Naive thymus-derived CD8-positive, alpha-beta T cell (primary cell): ENCODE results near the gene DPPA3. TPM values are rescaled to one million over a fixed set of nuclear protein-coding genes. Genes with fewer than 3 reads are reported as not detected.
"Not testable (repeated sequence)": the region's sequence is repeated elsewhere in the genome, so short reads cannot be mapped to it uniquely, and the experiment has no call there.

ENCODE experiments used
- ATAC-seq, 2 donors: fragments of 150-1000 bp; cut with Tn5 transposase in 1 of 2; sonication (Bioruptor Pico), chemical (Tn5 transposase) in 1 of 2; 1 replicate in 1 of 2; 2 replicates in 1 of 2; pipeline ENCODE4 v1.10.0; 2021; ENCODE audit warnings: mild to moderate bottlenecking in 2 of 2, moderate library complexity in 2 of 2
- POLR2A ChIA-PET: fragments of 350-600 bp; sonication (Branson Sonifier 250); formaldehyde crosslinking; loops from one replicate; lab custom pipeline; 2021; ENCODE audit warnings: antibody characterized with exemption; lab: Charles Lee
- DNase-seq, 10 donors: peaks; one replicate each; pipeline versions ENCODE4 v3.0.0 to v3.0.0-alpha.2; 2020 to 2022
- H3K27ac Mint-ChIP-seq, 10 donors: one replicate each; pipeline ENCODE4 v1.8.0; 2020 to 2022; ENCODE audit warnings: mild to moderate bottlenecking in 10 of 10, mixed read lengths in 10 of 10, moderate library complexity in 4 of 10, inconsistent platforms in 1 of 10
- H3K27me3 Mint-ChIP-seq, 5 donors: one replicate each; pipeline ENCODE4 v1.8.0; 2021 to 2022; ENCODE audit warnings: mixed read lengths in 5 of 5
- H3K36me3 Mint-ChIP-seq, 3 donors: one replicate each; pipeline ENCODE4 v1.8.0; 2020 to 2022; ENCODE audit warnings: mixed read lengths in 3 of 3, mild to moderate bottlenecking in 2 of 3, inconsistent platforms in 1 of 3
- H3K4me1 Mint-ChIP-seq, 4 donors: one replicate each; pipeline ENCODE4 v1.8.0; 2021 to 2022; ENCODE audit warnings: mixed read lengths in 4 of 4
- H3K4me3 Mint-ChIP-seq, 10 donors: one replicate each; pipeline ENCODE4 v1.8.0; 2020 to 2022; ENCODE audit warnings: mild to moderate bottlenecking in 10 of 10, mixed read lengths in 10 of 10, moderate library complexity in 6 of 10, inconsistent platforms in 1 of 10
- H3K9me3 Mint-ChIP-seq, 9 donors: one replicate each; pipeline ENCODE4 v1.8.0; 2020 to 2022; ENCODE audit warnings: mixed read lengths in 9 of 9, mild to moderate bottlenecking in 3 of 9, inconsistent platforms in 1 of 9, moderate library complexity in 1 of 9
- polyA plus RNA-seq, 3 donors: library from polyadenylated mRNA; unstranded; fragments of 300-500 nt; fragmentation: Illumina TruSeq; gene quantifications; one replicate each; pipeline ENCODE4 v1.2.3, GENCODE V29; 2021
- total RNA-seq, 8 experiments: library from RNA in 2 of 8; stranded (reverse) in 2 of 8; gene quantifications; one replicate each; pipeline ENCODE4 v1.2.3 and lab custom pipeline; 2021 to 2026

Gene DPPA3
- total RNA-seq (not detected), polyA plus RNA-seq (not detected), total RNA-seq (lab: John Stamatoyannopoulos, UW) (0 reads per million in 6 experiments)

- H3K9me3 Mint-ChIP-seq = no peaks in the 10 kb centered on the region
- H3K27me3 Mint-ChIP-seq = peaks cover 0 to 6% (median 0%) of the 10 kb centered on the region in 5 donors
- H3K27ac Mint-ChIP-seq = no peak within 1 kb of the TSS
- H3K36me3 Mint-ChIP-seq = no peaks in the 10 kb centered on the region
- DNase-seq = no peak
- no peak within 1 kb of the TSS for H3K4me3 Mint-ChIP-seq
- POLR2A ChIA-PET = no interaction called here
- H3K4me1 Mint-ChIP-seq = no peaks in the 10 kb centered on the region
- no peak for ATAC-seq
These were observed at the start of gene DPPA3 for GRCh38 chr12:7711133-7711532. DPPA3 (plus strand) TSS chr12:7711433; CDS start chr12:7711571, 138 bp downstream.

GRCh38 chr12:7661741-7662140 lies 49.5 kb upstream of the DPPA3 start:
- POLR2A ChIA-PET = no interaction called here

GRCh38 chr12:7666595-7666994 lies 44.6 kb upstream of the DPPA3 start:
- Mint-ChIP-seq H3K4me1 (peaks cover 0 to 2% (median 0%) of the 10 kb centered on the region in 4 donors), H3K36me3 (no peaks in the 10 kb centered on the region), H3K27me3 (no peaks in the 10 kb centered on the region), H3K9me3 (no peaks in the 10 kb centered on the region), H3K4me3 (no peak overlapping the region), H3K27ac (no peak overlapping the region)
- ATAC-seq (no peak), DNase-seq (no peak)
- POLR2A ChIA-PET = no interaction called here

More at GRCh38 chr12:7661741-7662140, 49.5 kb upstream of the DPPA3 start:
- Mint-ChIP-seq H3K36me3 (no peaks in the 10 kb centered on the region), H3K4me3 (no peak overlapping the region), H3K4me1 (peaks cover 0 to 4% (median under 1%) of the 10 kb centered on the region in 4 donors), H3K27me3 (no peaks in the 10 kb centered on the region), H3K9me3 (no peaks in the 10 kb centered on the region), H3K27ac (no peak overlapping the region)
- no peak for ATAC-seq
- no peak for DNase-seq

- no peak for DNase-seq
- no peaks in the 10 kb centered on the region for H3K36me3 Mint-ChIP-seq
- H3K27ac Mint-ChIP-seq = no peak overlapping the region
- no peak for ATAC-seq
- no peaks in the 10 kb centered on the region for H3K27me3 Mint-ChIP-seq
- POLR2A ChIA-PET = no interaction called here
- peaks cover 0 to 2% (median 0%) of the 10 kb centered on the region in 4 donors for H3K4me1 Mint-ChIP-seq
- no peak overlapping the region for H3K4me3 Mint-ChIP-seq
- H3K9me3 Mint-ChIP-seq = no peaks in the 10 kb centered on the region
These were observed 44.1 kb upstream of the DPPA3 start for GRCh38 chr12:7667125-7667524.

GRCh38 chr12:7668171-7668570 lies 43.1 kb upstream of the DPPA3 start:
- DNase-seq = no peak
- POLR2A ChIA-PET = no interaction called here
- Mint-ChIP-seq H3K36me3 (no peaks in the 10 kb centered on the region), H3K9me3 (no peaks in the 10 kb centered on the region), H3K4me3 (no peak overlapping the region), H3K4me1 (no peaks in the 10 kb centered on the region), H3K27me3 (no peaks in the 10 kb centered on the region), H3K27ac (no peak overlapping the region)
- no peak for ATAC-seq

DNA sequence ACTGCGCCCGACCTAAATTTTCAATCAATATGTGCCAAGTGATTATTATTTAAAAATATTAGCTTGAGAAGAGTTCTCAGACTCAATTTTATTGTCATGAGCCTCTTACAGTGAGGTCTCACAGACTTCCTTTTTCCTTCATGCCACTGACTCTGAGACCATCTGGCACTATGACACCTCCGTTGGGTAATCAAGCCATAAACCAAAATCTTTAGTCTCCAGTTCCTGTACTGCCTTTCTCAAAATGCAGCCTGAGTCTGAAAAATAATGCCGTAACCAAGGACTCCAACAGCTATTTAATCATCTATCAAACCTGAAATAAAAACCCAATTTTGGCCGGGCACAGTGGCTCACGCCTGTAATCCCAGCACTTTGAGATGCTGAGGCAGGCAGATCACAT lies 35.8 kb upstream of the DPPA3 start:
- peaks cover 0 to 13% (median 4%) of the 10 kb centered on the region in 4 donors for H3K4me1 Mint-ChIP-seq
- H3K36me3 Mint-ChIP-seq, DNase-seq, H3K27me3 Mint-ChIP-seq, H3K27ac Mint-ChIP-seq, POLR2A ChIA-PET, ATAC-seq, H3K9me3 Mint-ChIP-seq, H3K4me3 Mint-ChIP-seq: not testable (repeated sequence)

- peak in 3 of 10 donors; percentile 19 to 31 (median 21) for DNase-seq
These were observed 33.8 kb upstream of the DPPA3 start for GRCh38 chr12:7677432-7677888.

DNA sequence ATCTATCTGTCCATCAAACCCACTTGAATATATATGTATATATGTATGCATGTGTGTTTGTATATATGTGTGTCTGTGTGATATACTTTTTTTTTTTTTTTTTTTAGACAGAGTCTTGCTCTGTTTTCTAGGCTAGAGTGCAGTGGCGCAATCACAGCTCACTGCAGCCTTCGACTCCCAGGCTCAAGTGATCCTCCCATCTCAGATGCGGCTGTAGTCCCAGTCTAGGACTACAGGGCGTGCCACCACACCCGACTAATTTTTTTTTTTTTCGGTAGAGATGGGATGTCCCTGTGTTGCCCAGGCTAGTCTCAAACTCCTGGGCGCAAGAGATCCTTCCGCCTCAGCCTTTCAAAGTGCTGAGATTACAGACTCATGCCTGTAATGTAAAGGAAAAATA lies 32.5 kb upstream of the DPPA3 start:
- DNase-seq (no peak), ATAC-seq (no peak)
- no peak overlapping the region for H3K4me3 Mint-ChIP-seq
- no peaks in the 10 kb centered on the region for H3K9me3 Mint-ChIP-seq
- POLR2A ChIA-PET = no interaction called here
- H3K4me1 Mint-ChIP-seq = peaks cover 0 to 13% (median 4%) of the 10 kb centered on the region in 4 donors
- no peak overlapping the region for H3K27ac Mint-ChIP-seq
- no peaks in the 10 kb centered on the region for H3K36me3 Mint-ChIP-seq
- H3K27me3 Mint-ChIP-seq = peaks cover 0 to 10% (median 0%) of the 10 kb centered on the region in 5 donors

More at GRCh38 chr12:7677432-7677888, 33.8 kb upstream of the DPPA3 start:
- Mint-ChIP-seq H3K4me1 (peaks cover 0 to 13% (median 4%) of the 10 kb centered on the region in 4 donors), H3K27ac (peak overlapping the region in 1 of 10 donors; percentile 52), H3K4me3 (peak overlapping the region; percentile 29 to 71 (median 47))
- H3K27me3 Mint-ChIP-seq, H3K36me3 Mint-ChIP-seq, H3K9me3 Mint-ChIP-seq, POLR2A ChIA-PET: not testable (repeated sequence)
- peak; percentile 47 to 75 for ATAC-seq

DNA sequence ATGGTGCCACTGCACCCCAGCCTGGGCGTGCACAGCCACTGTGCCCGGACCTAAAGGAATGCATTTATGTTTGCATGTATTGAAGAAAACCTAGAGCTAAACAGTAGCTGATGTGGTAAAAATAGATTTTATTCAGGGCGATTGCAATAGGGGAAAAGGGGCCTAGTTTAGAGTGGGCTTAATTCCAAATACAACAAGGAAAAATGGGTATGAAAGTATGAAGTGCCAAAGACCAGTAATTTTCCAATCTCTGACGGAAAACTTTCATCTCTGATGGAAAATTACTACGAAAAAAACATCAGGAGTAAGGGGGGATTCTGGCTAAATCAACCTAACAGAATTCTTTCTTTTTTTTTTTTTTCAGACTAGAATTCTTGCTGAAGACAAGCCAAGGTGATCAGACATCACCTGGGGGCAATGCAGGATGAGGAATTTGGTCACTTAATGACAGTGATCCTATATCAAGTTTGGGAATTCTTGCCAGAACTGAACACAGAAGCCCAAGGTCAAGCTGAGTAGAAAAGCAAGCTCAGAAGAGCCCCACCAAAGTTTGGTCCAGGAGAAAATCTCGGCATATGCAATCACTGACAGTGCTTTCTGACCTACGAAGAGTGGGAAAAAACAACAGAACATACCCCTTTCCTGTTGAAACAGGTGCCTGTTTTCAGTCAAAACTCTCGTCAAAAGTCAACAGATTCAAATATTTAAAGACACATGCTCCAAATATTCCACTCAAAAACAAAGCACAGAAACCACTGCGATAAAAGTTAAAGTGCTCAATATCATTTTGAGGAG lies 31.8 kb upstream of the DPPA3 start:
- Mint-ChIP-seq H3K27me3 (peaks cover 0 to 6% (median 0%) of the 10 kb centered on the region in 5 donors), H3K27ac (no peak overlapping the region), H3K36me3 (no peaks in the 10 kb centered on the region), H3K4me3 (no peak overlapping the region), H3K4me1 (peaks cover 0 to 13% (median 4%) of the 10 kb centered on the region in 4 donors), H3K9me3 (no peaks in the 10 kb centered on the region)
- no peak for DNase-seq
- POLR2A ChIA-PET = no interaction called here
- no peak for ATAC-seq

DNA sequence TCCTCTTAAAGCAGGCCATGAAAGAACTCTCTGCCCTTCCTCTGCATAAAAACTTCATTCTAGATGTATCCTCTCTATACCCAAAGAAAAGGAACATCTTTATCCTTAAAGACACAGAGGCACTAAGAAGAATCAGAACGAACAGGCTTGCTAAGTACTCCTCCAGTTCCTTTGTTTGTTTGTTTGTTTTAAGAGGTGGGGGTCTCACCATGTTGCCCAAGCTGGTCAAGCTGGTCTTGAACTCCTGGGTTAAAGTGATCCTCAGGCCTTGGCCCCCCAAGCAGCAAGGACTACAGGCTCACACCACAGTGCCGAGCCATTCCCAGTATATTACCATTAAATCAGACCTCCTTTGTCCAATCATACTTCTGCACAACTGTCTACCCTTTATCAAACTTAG lies 29.7 kb upstream of the DPPA3 start:
- Mint-ChIP-seq H3K27ac (peak overlapping the region in 1 of 10 donors; percentile 24), H3K36me3 (no peaks in the 10 kb centered on the region), H3K4me1 (peaks cover 0 to 5% (median 3%) of the 10 kb centered on the region in 4 donors), H3K9me3 (no peaks in the 10 kb centered on the region), H3K27me3 (no peaks in the 10 kb centered on the region), H3K4me3 (no peak overlapping the region)
- POLR2A ChIA-PET = no interaction called here
- DNase-seq (no peak), ATAC-seq (no peak)

DNA sequence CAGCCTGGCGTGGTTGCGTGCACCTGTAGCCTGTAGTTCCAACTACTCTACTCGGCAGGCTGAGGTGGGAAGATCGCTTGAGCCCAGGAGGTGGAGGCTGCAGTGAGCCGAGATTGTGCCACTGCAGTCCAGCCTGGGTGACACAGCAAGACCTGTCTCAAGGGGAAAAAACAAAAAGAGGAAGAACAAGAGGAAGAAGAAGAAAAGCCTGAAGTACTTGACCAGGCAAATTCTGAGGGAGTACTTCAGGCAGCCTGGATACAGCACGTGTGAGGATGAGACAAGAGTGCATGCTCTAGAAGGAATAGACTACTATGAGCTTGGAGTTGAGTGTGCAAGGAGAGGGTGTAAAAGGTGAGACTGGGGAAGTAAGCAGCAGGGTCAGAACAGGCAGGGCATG lies 17.4 kb upstream of the DPPA3 start:
- ATAC-seq (no peak), DNase-seq (no peak)
- POLR2A ChIA-PET = no interaction called here
- Mint-ChIP-seq H3K27me3 (peaks cover 3 to 21% (median 8%) of the 10 kb centered on the region in 5 donors), H3K4me3 (no peak overlapping the region), H3K9me3 (no peaks in the 10 kb centered on the region), H3K27ac (no peak overlapping the region), H3K4me1 (peaks cover 5 to 14% (median 11%) of the 10 kb centered on the region in 4 donors), H3K36me3 (no peaks in the 10 kb centered on the region)

- no peaks in the 10 kb centered on the region for H3K36me3 Mint-ChIP-seq
These were observed 16.5 kb upstream of the DPPA3 start for GRCh38 chr12:7694556-7695236.

GRCh38 chr12:7695237-7695560 lies 16.0 kb upstream of the DPPA3 start:
- ATAC-seq (no peak), DNase-seq (no peak)
- Mint-ChIP-seq H3K4me3 (peak overlapping the region in 3 of 10 donors; percentile 12 to 43 (median 40)), H3K27me3 (peaks cover 3 to 21% (median 8%) of the 10 kb centered on the region in 5 donors), H3K27ac (no peak overlapping the region), H3K4me1 (peaks cover 5 to 14% (median 11%) of the 10 kb centered on the region in 4 donors), H3K36me3 (no peaks in the 10 kb centered on the region), H3K9me3 (no peaks in the 10 kb centered on the region)
- POLR2A ChIA-PET = no interaction called here

More at GRCh38 chr12:7694556-7695236, 16.5 kb upstream of the DPPA3 start:
- POLR2A ChIA-PET = no interaction called here
- H3K4me1 Mint-ChIP-seq = peaks cover 5 to 14% (median 11%) of the 10 kb centered on the region in 4 donors
- H3K9me3 Mint-ChIP-seq = no peaks in the 10 kb centered on the region
- H3K27me3 Mint-ChIP-seq = peaks cover 3 to 21% (median 8%) of the 10 kb centered on the region in 5 donors
- no peak for DNase-seq
- no peak overlapping the region for H3K27ac Mint-ChIP-seq
- H3K4me3 Mint-ChIP-seq = peak overlapping the region in 1 of 10 donors; percentile 35
- no peak for ATAC-seq
